ENCODE data around the gene CHAF1A.

The CHAF1A gene

GRCh38 chr19:4454747-4455718, 52.6 kb downstream of the CHAF1A start:
- in situ Hi-C loops (cut with MboI; ENCODE audit: low sequenced_read_pairs), result no loop called here

- in situ Hi-C loops (cut with MboI; ENCODE audit: low sequenced_read_pairs), result no loop called here
Observed at GRCh38 chr19:4455719-4456475, 53.5 kb downstream of the CHAF1A start.

GRCh38 chr19:4456476-4456842, 54.0 kb downstream of the CHAF1A start:
- in situ Hi-C loops (cut with MboI; ENCODE audit: low sequenced_read_pairs), result no loop called here

- in situ Hi-C loops (cut with MboI; ENCODE audit: low sequenced_read_pairs), result no loop called here
Observed at GRCh38 chr19:4456843-4457653, 54.6 kb downstream of the CHAF1A start.

- in situ Hi-C loops (cut with MboI; ENCODE audit: low sequenced_read_pairs), result no loop called here
Observed at GRCh38 chr19:4457654-4458395, 55.4 kb downstream of the CHAF1A start, which contains the start of gene UBXN6. Gene UBXN6 (minus strand): TSS chr19:4457794. CDS start chr19:4457697, 97 bp downstream.

GRCh38 chr19:4464815-4465581, 62.6 kb downstream of the CHAF1A start:
- in situ Hi-C loops (cut with MboI; ENCODE audit: low sequenced_read_pairs), result no loop called here

- in situ Hi-C loops (cut with MboI; ENCODE audit: low sequenced_read_pairs), result no loop called here
Observed at GRCh38 chr19:4467835-4468234, 65.4 kb downstream of the CHAF1A start.

- in situ Hi-C loops (cut with MboI; ENCODE audit: low sequenced_read_pairs), result no loop called here
Observed at GRCh38 chr19:4471403-4472173, 69.1 kb downstream of the CHAF1A start.

GRCh38 chr19:4472174-4472974, 69.9 kb downstream of the CHAF1A start, which contains the start of gene HDGFL2:
Gene HDGFL2 (plus strand): TSS chr19:4472297. CDS start chr19:4472351, 54 bp downstream.
- in situ Hi-C loops (cut with MboI; ENCODE audit: low sequenced_read_pairs), result no loop called here

GRCh38 chr19:4473011-4473762, 70.7 kb downstream of the CHAF1A start:
- in situ Hi-C loops (cut with MboI; ENCODE audit: low sequenced_read_pairs), result no loop called here

- in situ Hi-C loops (cut with MboI; ENCODE audit: low sequenced_read_pairs), result no loop called here
Observed at GRCh38 chr19:4473763-4474513, 71.5 kb downstream of the CHAF1A start.

GRCh38 chr19:4474514-4475022, 72.1 kb downstream of the CHAF1A start:
- in situ Hi-C loops (cut with MboI; ENCODE audit: low sequenced_read_pairs), result no loop called here

GRCh38 chr19:4477034-4477801, 74.8 kb downstream of the CHAF1A start:
- in situ Hi-C loops (cut with MboI; ENCODE audit: low sequenced_read_pairs), result no loop called here

GRCh38 chr19:4482721-4483364, 80.4 kb downstream of the CHAF1A start:
- in situ Hi-C loops (cut with MboI; ENCODE audit: low sequenced_read_pairs), result no loop called here

GRCh38 chr19:4483385-4483784, 80.9 kb downstream of the CHAF1A start:
- in situ Hi-C loops (cut with MboI; ENCODE audit: low sequenced_read_pairs), result no loop called here

Measured in hTERT RPE-1 (cell line).